ENCODE results near the gene ARHGEF39.

DNA sequence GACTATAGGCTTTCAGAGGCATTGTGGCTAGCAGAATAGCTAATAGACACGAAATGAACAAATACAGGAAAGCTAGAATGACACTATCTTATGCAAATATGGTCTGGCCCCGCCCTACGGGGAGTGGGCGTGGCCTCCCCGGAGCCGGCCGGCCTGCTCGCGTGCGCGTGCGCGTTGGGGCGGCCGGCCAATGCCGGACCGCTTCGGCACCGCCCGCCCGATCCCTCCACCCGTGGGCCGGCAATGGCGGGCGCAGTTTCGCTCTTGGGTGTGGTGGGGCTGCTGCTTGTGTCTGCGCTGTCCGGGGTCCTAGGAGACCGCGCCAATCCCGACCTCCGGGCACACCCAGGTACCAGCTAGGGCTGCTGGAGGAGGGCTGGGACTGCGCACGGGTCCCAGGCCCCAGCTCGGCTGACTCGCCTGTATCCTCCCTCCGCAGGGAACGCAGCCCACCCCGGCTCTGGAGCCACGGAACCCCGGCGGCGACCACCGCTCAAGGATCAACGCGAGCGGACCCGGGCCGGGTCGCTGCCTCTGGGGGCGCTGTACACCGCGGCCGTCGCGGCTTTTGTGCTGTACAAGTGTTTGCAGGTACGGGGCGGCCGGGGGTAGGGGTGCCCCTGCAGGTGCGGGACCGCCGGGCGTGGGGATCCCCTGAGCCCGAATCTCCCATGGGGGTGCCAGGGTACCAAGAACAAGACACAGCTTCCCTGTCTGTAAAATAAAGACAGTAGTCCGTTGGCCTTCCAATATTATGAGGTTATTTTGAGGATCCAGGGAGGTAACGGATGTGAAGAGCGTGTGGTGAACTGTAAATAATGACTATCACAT, 6.6 kb downstream of the ARHGEF39 start, which contains the start of gene CCDC107:
- TF ChIP-seq CTCF (IDR thresholded peaks at IDR 0.05) (peak; percentile 51 to 64 (median 57)), POLR2A (IDR thresholded peaks at IDR 0.05) (peak; percentile 96)
